Ishikawa (cell line): Measurements from ENCODE around the gene PERCC1.

Experiments
- CEBPB ChIP-seq: IDR thresholded peaks from 2 replicates; pipeline ENCODE4 v1.6.1; 2012
- CREB1 ChIP-seq: IDR thresholded peaks from 2 replicates; pipeline ENCODE4 v1.6.1; 2012; ENCODE audit warnings: low read depth
- EGR1 ChIP-seq: IDR thresholded peaks from 2 replicates; pipeline ENCODE4 v1.6.1; 2012
- EP300 ChIP-seq: IDR thresholded peaks from 2 replicates; pipeline ENCODE4 v1.6.1; 2012; ENCODE audit warnings: borderline replicate concordance
- FOXM1 ChIP-seq: IDR thresholded peaks from 2 replicates; pipeline ENCODE4 v1.6.1; 2012; ENCODE audit warnings: low read depth, borderline replicate concordance
- NFIC ChIP-seq: IDR thresholded peaks from 2 replicates; pipeline ENCODE4 v1.6.1; 2012
- RAD21 ChIP-seq: IDR thresholded peaks from 2 replicates; pipeline ENCODE4 v1.6.1; 2012; ENCODE audit warnings: low read depth
- TAF1 ChIP-seq: IDR thresholded peaks from 2 replicates; pipeline ENCODE4 v1.6.1; 2012; ENCODE audit warnings: low read depth, mild to moderate bottlenecking
- TCF12 ChIP-seq: IDR thresholded peaks from 2 replicates; pipeline ENCODE4 v1.6.1; 2012; ENCODE audit warnings: low read depth
- TEAD4 ChIP-seq: IDR thresholded peaks from 2 replicates; pipeline ENCODE4 v1.6.1; 2012
- USF1 ChIP-seq: IDR thresholded peaks from 2 replicates; pipeline ENCODE4 v1.6.1; 2012
- YY1 ChIP-seq: IDR thresholded peaks from 2 replicates; pipeline ENCODE4 v1.6.1; 2012; ENCODE audit warnings: low read depth
- ZBTB7A ChIP-seq: IDR thresholded peaks from 2 replicates; pipeline ENCODE4 v1.6.1; 2012; ENCODE audit warnings: low read depth
- TF ChIP-seq, protein P1 (sequence below): IDR thresholded peaks from 2 replicates; pipeline ENCODE4 v1.6.1; 2012
- TF ChIP-seq, protein P2 (sequence below): IDR thresholded peaks from 2 replicates; pipeline ENCODE4 v1.6.1; 2012; ENCODE audit warnings: low read depth, mild to moderate bottlenecking

The PERCC1 gene

GRCh38 chr16:1430759-1431496 is at the start of gene PERCC1:
Gene PERCC1 (plus strand): TSS chr16:1431078. CDS start chr16:1432594, 1,516 bp downstream.
- TF ChIP-seq NFIC (no peak), ZBTB7A (no peak), EGR1 (no peak), TCF12 (no peak), CREB1 (no peak), RAD21 (no peak), FOXM1 (no peak), TEAD4 (no peak), EP300 (no peak)
- TF ChIP-seq, protein P1, sequence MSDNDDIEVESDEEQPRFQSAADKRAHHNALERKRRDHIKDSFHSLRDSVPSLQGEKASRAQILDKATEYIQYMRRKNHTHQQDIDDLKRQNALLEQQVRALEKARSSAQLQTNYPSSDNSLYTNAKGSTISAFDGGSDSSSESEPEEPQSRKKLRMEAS: no peak

DNA sequence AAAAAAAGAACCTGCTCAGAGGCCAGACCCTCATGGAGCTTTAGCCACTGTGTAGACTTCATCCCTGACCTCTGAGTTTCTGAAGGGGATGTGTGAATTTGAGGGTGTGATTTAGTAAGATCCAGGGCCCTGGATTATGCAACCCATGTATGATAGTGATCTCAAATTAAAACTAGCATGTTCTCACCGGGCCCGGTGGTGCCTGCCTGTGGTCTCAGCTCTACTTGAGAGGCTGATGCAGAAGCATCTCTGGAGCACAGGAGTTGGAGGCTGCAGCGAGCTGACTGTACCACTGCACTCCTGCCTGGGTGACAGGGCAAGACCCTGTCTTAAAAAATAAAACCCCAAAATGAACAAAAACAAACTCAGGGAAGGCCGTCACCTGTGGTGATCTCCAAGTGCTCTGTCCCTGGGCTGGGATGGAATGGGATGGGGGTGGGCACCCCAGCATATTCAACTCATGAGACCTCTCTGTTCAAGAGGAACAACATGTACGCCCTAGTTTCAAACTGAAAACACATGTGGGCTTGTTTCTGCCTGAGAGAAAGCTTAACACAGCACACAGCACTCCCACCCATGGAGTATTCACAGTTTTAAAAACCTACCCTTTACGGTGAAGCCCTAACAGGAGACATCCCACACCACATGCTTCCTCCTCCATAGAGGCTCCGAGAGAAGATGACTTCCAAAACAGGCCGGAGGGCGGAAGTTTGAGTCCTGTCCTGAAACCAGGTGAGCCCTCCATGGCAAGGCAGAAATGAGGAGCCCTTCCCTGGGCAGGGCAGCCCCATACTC is 49.1 kb upstream of the PERCC1 start:
- TF ChIP-seq ZBTB7A: no peak
- TF ChIP-seq FOXM1: no peak
- TF ChIP-seq CREB1: no peak
- TF ChIP-seq USF1: no peak
- TF ChIP-seq CEBPB: no peak
- no peak for TF ChIP-seq YY1
- no peak for TF ChIP-seq NFIC
- TF ChIP-seq, protein P2, sequence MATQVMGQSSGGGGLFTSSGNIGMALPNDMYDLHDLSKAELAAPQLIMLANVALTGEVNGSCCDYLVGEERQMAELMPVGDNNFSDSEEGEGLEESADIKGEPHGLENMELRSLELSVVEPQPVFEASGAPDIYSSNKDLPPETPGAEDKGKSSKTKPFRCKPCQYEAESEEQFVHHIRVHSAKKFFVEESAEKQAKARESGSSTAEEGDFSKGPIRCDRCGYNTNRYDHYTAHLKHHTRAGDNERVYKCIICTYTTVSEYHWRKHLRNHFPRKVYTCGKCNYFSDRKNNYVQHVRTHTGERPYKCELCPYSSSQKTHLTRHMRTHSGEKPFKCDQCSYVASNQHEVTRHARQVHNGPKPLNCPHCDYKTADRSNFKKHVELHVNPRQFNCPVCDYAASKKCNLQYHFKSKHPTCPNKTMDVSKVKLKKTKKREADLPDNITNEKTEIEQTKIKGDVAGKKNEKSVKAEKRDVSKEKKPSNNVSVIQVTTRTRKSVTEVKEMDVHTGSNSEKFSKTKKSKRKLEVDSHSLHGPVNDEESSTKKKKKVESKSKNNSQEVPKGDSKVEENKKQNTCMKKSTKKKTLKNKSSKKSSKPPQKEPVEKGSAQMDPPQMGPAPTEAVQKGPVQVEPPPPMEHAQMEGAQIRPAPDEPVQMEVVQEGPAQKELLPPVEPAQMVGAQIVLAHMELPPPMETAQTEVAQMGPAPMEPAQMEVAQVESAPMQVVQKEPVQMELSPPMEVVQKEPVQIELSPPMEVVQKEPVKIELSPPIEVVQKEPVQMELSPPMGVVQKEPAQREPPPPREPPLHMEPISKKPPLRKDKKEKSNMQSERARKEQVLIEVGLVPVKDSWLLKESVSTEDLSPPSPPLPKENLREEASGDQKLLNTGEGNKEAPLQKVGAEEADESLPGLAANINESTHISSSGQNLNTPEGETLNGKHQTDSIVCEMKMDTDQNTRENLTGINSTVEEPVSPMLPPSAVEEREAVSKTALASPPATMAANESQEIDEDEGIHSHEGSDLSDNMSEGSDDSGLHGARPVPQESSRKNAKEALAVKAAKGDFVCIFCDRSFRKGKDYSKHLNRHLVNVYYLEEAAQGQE: no peak
- TF ChIP-seq TEAD4: no peak
- TF ChIP-seq EGR1: no peak
- TF ChIP-seq TAF1: no peak
- no peak for TF ChIP-seq RAD21
- TF ChIP-seq, protein P1: no peak

GRCh38 chr16:1383556-1383955 is 47.3 kb upstream of the PERCC1 start:
- no peak for TF ChIP-seq NFIC
- TF ChIP-seq, protein P2: no peak

- no peak for TF ChIP-seq TAF1
- TF ChIP-seq CEBPB: no peak
- TF ChIP-seq EGR1: no peak
- TF ChIP-seq YY1: no peak
Observed at GRCh38 chr16:1385232-1385631, 45.6 kb upstream of the PERCC1 start.

GRCh38 chr16:1387331-1387730 is 43.5 kb upstream of the PERCC1 start:
- TF ChIP-seq EGR1: no peak
- no peak for TF ChIP-seq USF1
- no peak for TF ChIP-seq YY1
- TF ChIP-seq CREB1: no peak
- no peak for TF ChIP-seq FOXM1
- no peak for TF ChIP-seq TEAD4
- no peak for TF ChIP-seq TCF12
- TF ChIP-seq, protein P2: no peak
- no peak for TF ChIP-seq EP300
